NCI-H2029 treated with DMSO at 0.1 percent for 48 hours (cell line): ENCODE results near the gene CRYAA.

Experiments
- DNase-seq: peaks from one replicate; lab custom pipeline; 2025; lab: John Stamatoyannopoulos, UW

The CRYAA gene

DNA sequence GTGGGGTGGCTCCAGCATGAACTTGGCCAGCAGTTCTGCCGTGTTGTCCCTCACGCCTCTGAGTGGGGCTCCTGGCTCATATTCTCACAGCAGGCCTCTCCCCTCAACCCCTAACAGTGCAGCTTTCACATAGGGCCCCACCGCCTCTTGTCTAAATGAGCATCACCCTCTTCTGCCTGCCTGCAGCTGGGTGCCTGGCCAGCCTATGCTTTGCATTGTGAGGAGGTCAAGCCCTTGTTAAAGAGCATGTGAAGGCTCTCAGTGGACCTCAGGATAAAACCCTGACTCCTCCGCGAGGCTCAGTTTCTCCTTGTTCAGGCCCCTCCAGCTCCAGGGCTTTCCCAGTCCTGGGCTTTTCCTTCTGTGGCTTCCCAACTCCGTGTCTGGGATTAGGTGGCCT lies 34.8 kb downstream of the CRYAA start:
- no peak for DNase-seq

DNA sequence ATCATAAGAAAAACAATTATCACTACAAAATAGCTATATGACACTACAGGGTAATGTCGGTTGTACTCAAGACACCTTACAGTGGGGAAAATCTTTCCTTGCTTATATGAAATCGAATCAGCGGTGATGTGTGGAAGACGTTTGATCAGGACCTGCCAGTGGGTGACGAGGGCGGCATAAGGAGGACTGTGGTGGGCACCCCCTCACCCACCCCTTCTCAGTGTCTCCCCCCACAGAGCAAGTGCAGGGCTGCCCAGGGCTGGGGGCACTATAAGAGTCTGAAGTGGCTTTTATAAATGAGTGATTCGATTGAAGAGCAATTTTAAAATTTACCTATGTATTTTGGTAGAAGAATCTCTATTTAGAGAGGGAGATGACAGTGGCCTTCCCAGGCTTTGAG lies 35.8 kb downstream of the CRYAA start:
- no peak for DNase-seq

DNA sequence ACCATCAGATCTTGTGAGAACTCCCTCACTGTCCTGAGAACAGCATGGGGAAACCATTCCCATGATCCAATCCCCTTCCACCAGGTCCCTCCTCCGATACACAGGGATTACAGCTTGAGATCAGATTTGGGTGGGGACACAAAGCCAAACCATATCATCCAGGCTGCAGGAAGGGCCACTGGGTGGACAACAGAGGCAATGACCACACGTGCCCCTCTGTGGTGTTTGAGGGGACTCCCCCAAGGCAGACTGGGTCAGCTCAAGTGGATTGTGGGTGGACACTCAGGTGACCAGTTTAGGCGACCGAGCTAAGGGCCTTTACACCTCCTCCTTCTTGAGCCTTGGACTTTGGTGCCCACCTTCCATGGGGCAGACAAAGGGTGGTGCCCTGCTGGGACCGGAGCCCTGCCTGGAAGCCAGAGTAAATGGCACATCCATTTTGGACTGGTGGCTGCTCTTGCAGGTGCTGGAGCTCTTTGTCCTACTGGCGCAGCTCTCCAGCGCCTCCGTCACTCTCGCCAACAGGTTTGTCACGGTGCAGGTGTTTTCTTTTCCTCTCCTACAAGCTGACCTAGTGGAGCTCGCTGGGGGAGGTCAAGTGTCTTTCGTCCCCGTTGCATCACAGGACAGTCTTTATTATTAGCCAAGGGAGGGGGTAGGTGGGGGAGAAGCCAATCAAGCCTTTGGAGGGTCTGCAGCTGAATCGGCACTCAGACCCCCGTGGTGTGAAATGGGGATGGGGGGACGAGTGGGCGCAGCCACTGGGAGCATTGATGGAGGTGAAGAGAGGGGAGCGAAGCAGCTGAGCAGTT lies 37.6 kb downstream of the CRYAA start:
- no peak for DNase-seq

DNA sequence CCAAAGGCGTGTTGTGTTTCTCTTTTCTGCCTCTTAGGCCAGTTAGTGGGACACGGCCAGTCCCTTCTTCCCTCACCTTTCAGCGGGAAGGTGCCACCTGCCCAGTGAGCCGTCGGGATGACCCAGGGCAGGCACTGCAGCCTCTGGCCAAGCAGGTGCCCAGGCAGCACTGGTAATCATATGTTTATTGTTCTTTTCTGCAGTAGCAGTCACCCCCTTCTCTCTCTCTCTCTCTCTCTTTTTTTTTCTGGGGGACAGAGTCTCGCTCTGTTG lies 38.2 kb downstream of the CRYAA start:
- no peak for DNase-seq

DNA sequence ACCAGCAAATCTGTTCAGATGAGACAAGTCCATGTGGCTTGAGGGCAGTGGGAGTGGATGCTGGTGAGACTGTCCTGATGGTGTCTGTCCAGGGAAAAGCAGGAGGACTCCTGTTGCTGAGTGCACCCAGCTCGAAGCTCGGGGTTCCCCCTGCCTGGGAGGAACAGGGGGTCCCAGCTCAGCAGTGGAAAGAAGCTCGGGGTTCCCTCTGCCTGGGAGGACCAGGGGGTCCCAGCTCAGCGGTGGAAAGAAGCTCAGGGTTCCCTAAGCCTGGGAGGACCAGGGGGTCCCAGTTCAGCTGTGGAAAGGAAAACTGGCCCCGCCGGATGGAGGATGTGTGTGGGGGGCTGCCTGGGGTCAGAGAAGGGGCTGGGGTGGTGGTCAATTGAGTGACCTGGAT lies 39.1 kb downstream of the CRYAA start:
- DNase-seq: no peak

DNA sequence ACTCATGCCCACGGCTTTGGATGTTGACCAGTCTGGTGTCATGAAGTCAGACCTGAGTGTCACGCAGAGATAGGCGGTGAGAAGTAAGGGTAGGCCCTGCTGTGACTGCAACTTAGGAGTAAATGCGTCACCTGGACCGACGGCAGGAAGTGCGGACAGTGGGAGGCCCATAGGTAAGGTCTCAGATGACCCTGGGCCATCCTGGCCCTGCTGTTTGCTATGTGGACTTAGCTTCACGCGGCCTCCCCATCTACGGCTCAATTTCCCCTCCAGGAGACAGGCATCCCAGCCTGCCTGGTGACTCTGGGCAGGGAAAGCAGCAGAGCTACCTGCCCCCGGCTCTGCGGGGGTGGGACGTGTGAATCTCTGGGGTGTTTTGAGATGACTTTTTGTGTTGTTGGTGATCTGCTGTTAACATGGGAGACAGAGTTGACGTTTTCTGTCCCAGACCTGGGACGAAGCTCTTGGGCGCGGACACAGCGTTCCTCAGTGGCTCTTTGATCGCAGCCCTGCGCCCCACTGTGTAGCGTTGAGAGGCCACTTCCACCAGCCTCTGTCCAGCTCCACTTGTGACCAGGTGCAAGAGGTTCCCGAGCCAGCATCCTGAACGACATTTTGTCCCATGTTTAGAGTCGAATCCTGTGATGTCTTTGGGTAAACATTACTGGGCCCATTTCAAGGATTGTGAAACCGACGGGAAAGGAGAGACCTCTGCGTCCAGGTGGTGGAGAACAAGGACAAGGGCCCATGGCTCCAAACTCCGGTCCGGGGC lies 39.9 kb downstream of the CRYAA start:
- no peak for DNase-seq

DNA sequence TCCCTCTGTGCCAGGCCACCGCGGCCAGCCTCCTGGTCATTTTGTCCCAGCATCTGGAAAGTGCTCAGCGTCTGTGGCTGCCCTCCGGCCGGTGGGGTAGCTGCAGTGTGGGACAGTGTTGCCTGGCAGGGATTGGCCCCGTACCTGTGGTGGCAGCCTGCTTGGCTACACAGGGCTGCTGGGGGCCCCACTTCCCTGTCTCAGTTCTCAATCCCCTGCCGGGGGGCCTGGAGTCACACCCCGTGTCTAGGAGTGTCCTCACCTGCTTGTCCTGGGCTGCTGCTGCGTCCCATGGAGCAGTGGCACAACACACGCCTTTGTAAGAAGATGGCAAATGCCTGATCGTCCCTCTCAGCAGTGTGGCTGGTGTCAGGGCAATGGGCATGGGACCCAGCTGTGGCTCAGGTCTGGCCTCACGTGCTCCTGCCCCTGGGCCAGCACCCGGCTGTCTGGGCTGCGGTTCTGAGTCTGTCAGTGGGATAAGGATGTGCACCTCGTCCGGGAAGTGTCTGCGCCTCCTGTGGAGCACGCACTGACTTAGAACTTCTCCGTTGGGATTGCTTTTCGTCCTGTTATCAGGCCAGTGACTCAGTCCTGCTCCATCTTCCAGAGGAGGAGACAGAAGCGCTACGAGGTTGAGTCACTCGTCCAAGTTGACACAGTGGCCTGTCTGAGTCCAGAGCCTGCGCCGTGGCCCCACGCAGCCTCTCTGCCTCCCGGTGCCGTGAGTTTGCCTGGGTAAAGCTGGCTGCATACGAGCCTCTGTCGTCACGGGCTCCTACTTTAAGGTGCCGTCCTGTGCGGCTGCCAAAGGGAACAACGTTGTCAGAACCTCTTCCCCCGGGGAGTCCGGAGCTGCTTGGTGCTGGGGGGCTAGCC lies 41.0 kb downstream of the CRYAA start:
- DNase-seq: no peak

DNA sequence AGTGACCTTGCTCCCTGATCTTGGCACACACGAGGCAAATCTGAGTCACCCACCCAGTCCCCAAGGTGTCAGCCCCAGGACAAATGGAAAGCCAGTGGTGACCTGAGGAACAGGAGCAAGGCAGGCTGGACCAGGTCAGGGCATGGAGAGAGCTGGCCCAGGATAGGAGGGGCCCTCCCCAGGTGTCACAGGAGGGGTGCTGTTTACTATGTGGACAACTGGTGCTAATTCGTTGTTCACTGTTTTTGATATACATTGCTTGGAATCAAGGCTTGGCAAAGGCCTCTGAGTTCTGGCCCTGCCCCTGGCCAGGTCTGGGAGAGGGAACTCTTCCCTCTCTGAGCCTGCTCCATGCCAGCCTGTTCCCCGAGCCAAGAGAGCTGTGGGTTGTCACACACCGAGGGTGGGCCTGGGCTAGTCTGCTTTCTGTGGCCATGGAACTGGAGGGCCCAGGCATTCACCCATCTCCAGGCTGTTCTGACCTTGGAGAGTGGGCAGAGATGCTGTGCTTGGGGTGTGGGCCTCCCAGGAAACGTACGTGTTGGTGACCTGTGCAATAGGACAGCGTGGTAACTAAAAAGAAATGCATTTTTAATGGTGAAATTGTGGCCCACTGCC lies 41.8 kb downstream of the CRYAA start:
- no peak for DNase-seq

DNA sequence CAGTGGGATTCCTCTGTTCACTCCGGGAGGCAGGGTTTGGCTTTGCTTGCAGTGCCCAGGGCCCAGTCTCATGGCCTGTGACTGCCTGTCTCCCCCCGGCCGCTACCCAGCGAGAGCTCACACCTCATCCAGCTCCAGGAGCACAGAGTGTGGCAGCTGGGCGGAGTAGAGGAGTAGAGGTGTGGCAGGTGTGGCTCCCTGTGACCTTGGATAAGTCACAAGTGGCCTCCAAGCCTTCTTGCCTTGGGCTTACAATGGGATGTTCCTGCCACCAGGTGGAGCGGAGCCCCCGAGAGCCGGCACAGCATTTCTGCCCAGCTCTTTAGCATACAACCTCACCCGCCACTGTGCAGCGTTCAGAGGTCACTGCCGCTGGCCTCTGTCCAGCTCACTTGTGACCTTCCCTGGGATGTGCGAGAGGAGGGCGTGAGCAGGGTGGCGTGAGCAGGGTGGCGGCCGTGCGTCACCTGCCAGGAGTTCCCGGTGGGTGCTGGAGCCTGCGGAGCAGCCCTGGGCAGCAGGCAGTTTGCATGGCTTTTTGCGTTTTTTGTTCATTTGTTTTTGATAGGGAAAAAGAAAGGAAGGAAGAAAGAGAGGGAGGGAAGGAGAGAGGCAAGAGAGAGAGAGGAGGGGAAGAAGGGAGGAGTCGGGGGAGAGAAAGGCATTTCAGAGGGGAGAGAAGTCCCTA lies 42.4 kb downstream of the CRYAA start:
- DNase-seq: no peak

DNA sequence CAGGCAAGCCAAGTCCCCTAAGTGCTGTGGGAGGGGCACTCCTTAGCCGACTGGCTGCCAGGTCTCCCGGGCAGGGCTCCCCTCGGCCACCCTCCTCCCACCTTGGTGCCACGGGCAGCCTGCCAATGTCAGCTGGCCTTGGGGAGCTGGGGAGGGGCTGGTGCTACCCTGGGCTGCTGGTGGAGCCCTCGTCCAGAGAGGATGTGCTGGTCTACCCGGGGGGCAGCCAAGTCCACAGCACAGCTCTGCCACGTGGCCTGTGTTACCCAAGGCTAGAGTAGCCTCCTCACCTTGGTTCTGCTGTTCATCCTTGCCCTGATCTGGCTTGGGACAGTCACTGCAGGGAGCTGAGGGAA lies 42.9 kb downstream of the CRYAA start:
- no peak for DNase-seq
